Measurements from ENCODE around the gene TLR8.

Gene TLR8

DNA sequence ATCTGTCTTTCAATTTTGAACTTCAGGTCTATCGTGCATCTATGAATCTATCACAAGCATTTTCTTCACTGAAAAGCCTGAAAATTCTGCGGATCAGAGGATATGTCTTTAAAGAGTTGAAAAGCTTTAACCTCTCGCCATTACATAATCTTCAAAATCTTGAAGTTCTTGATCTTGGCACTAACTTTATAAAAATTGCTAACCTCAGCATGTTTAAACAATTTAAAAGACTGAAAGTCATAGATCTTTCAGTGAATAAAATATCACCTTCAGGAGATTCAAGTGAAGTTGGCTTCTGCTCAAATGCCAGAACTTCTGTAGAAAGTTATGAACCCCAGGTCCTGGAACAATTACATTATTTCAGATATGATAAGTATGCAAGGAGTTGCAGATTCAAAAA is 19.9 kb upstream of the TLR8 start:
- H3K79me1 ChIP-seq (ENCODE audit: low read length): no peaks in the 10 kb centered on the region
- no peaks in the 10 kb centered on the region for H3K9me3 ChIP-seq (ENCODE audit: insufficient read depth, low read depth, low read length)
- WGBS (ENCODE audit: extremely low coverage, insufficient coverage, insufficient read length): no CpG with 5 or more reads among the region's 3 CpGs
- H3K18ac ChIP-seq (ENCODE audit: low read length): no peak overlapping the region
- DNase-seq: no peak
- H2BK120ac ChIP-seq (ENCODE audit: insufficient read depth, low read length, poor library complexity): no peak overlapping the region
- no peaks in the 10 kb centered on the region for H3K79me2 ChIP-seq (ENCODE audit: control insufficient read depth, insufficient read depth, low read length, poor library complexity)
- no peak overlapping the region for H4K91ac ChIP-seq (ENCODE audit: low read depth, low read length)
- no peak overlapping the region for H2BK12ac ChIP-seq (ENCODE audit: low read length)
- no peak overlapping the region for H3K4ac ChIP-seq (ENCODE audit: low read depth, low read length)
- H3K4me1 ChIP-seq (ENCODE audit: control insufficient read depth in 1 of 2, insufficient read depth in 2 of 2, low read length in 2 of 2): no peaks in the 10 kb centered on the region
- H3K9ac ChIP-seq (ENCODE audit: low read length): no peak overlapping the region
- no peaks in the 10 kb centered on the region for H3K27me3 ChIP-seq (ENCODE audit: insufficient read depth, low read length)
- H4K8ac ChIP-seq (ENCODE audit: low read depth, low read length): no peak overlapping the region
- H3K27ac ChIP-seq (ENCODE audit: low read depth, low read length): no peak overlapping the region
- H3K4me3 ChIP-seq (ENCODE audit: low read depth, low read length): no peak overlapping the region
- no peaks in the 10 kb centered on the region for H3K36me3 ChIP-seq (ENCODE audit: control insufficient read depth in 1 of 2, insufficient read depth in 2 of 2, low read length in 2 of 2)
- H4K12ac ChIP-seq (ENCODE audit: low read depth, low read length): no peak overlapping the region
- no peak overlapping the region for H3K4me2 ChIP-seq (ENCODE audit: low read length)
- no peak overlapping the region for H3K14ac ChIP-seq (ENCODE audit: low read length)
- H3K23ac ChIP-seq (ENCODE audit: low read length): no peak overlapping the region
- no peak overlapping the region for H2BK5ac ChIP-seq (ENCODE audit: low read depth, low read length, poor library complexity)
- no peak overlapping the region for H2AFZ ChIP-seq (ENCODE audit: insufficient read depth, low read length, poor library complexity)
- no peak overlapping the region for H2AK5ac ChIP-seq (ENCODE audit: low read length)

DNA sequence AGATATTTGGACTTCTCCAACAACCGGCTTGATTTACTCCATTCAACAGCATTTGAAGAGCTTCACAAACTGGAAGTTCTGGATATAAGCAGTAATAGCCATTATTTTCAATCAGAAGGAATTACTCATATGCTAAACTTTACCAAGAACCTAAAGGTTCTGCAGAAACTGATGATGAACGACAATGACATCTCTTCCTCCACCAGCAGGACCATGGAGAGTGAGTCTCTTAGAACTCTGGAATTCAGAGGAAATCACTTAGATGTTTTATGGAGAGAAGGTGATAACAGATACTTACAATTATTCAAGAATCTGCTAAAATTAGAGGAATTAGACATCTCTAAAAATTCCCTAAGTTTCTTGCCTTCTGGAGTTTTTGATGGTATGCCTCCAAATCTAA is 19.3 kb upstream of the TLR8 start:
- Histone ChIP-seq H2BK120ac (ENCODE audit: insufficient read depth, low read length, poor library complexity) (no peak overlapping the region), H2BK12ac (ENCODE audit: low read length) (no peak overlapping the region), H3K36me3 (ENCODE audit: control insufficient read depth in 1 of 2, insufficient read depth in 2 of 2, low read length in 2 of 2) (no peaks in the 10 kb centered on the region), H2AFZ (ENCODE audit: insufficient read depth, low read length, poor library complexity) (no peak overlapping the region), H3K79me1 (ENCODE audit: low read length) (no peaks in the 10 kb centered on the region), H3K14ac (ENCODE audit: low read length) (no peak overlapping the region), H3K4me2 (ENCODE audit: low read length) (no peak overlapping the region), H3K27me3 (ENCODE audit: insufficient read depth, low read length) (no peaks in the 10 kb centered on the region), H3K23ac (ENCODE audit: low read length) (no peak overlapping the region), H3K4me1 (ENCODE audit: control insufficient read depth in 1 of 2, insufficient read depth in 2 of 2, low read length in 2 of 2) (no peaks in the 10 kb centered on the region), H4K91ac (ENCODE audit: low read depth, low read length) (no peak overlapping the region), H3K4ac (ENCODE audit: low read depth, low read length) (no peak overlapping the region), H3K27ac (ENCODE audit: low read depth, low read length) (no peak overlapping the region), H3K9ac (ENCODE audit: low read length) (no peak overlapping the region), H4K12ac (ENCODE audit: low read depth, low read length) (no peak overlapping the region), H4K8ac (ENCODE audit: low read depth, low read length) (no peak overlapping the region), H3K9me3 (ENCODE audit: insufficient read depth, low read depth, low read length) (no peaks in the 10 kb centered on the region), H3K79me2 (ENCODE audit: control insufficient read depth, insufficient read depth, low read length, poor library complexity) (no peaks in the 10 kb centered on the region), H3K18ac (ENCODE audit: low read length) (no peak overlapping the region), H2AK5ac (ENCODE audit: low read length) (no peak overlapping the region), H3K4me3 (ENCODE audit: low read depth, low read length) (no peak overlapping the region), H2BK5ac (ENCODE audit: low read depth, low read length, poor library complexity) (no peak overlapping the region)
- no peak for DNase-seq
- no CpG with 5 or more reads among the region's 2 CpGs for WGBS (ENCODE audit: extremely low coverage, insufficient coverage, insufficient read length)

DNA sequence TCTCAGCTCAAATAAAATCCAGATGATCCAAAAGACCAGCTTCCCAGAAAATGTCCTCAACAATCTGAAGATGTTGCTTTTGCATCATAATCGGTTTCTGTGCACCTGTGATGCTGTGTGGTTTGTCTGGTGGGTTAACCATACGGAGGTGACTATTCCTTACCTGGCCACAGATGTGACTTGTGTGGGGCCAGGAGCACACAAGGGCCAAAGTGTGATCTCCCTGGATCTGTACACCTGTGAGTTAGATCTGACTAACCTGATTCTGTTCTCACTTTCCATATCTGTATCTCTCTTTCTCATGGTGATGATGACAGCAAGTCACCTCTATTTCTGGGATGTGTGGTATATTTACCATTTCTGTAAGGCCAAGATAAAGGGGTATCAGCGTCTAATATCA is 18.7 kb upstream of the TLR8 start:
- WGBS (ENCODE audit: extremely low coverage, insufficient coverage, insufficient read length): no CpG with 5 or more reads among the region's 3 CpGs
- no peak overlapping the region for H3K23ac ChIP-seq (ENCODE audit: low read length)

DNA sequence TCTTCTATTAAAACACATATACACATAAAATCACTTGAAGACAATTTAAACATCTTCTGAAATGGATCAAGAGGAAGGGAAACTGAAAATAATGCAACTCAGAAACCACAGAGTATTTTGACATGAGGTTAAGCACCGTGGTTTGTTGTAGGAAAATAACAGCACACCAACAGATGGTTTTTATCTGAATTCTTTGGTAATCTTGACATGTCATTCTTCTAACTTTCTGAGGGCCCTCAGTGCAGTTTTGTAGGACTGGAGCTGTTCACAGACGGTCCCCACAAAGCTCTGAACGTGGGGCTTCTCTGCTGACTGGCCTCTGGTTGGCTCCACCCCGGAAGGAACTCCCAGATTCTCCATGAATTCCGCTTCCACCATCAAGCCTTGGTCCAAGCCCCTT is 16.0 kb upstream of the TLR8 start:
- Histone ChIP-seq H3K14ac (ENCODE audit: low read length) (no peak overlapping the region), H3K4me1 (ENCODE audit: control insufficient read depth in 1 of 2, insufficient read depth in 2 of 2, low read length in 2 of 2) (no peaks in the 10 kb centered on the region), H4K12ac (ENCODE audit: low read depth, low read length) (no peak overlapping the region), H3K4ac (ENCODE audit: low read depth, low read length) (no peak overlapping the region), H2BK120ac (ENCODE audit: insufficient read depth, low read length, poor library complexity) (no peak overlapping the region), H3K18ac (ENCODE audit: low read length) (no peak overlapping the region), H3K4me3 (ENCODE audit: low read depth, low read length) (no peak overlapping the region), H3K9me3 (ENCODE audit: insufficient read depth, low read depth, low read length) (no peaks in the 10 kb centered on the region), H4K91ac (ENCODE audit: low read depth, low read length) (no peak overlapping the region), H2BK12ac (ENCODE audit: low read length) (no peak overlapping the region), H3K9ac (ENCODE audit: low read length) (no peak overlapping the region), H3K79me1 (ENCODE audit: low read length) (no peaks in the 10 kb centered on the region), H3K27me3 (ENCODE audit: insufficient read depth, low read length) (no peaks in the 10 kb centered on the region), H3K79me2 (ENCODE audit: control insufficient read depth, insufficient read depth, low read length, poor library complexity) (no peaks in the 10 kb centered on the region), H3K23ac (ENCODE audit: low read length) (no peak overlapping the region), H3K27ac (ENCODE audit: low read depth, low read length) (no peak overlapping the region), H4K8ac (ENCODE audit: low read depth, low read length) (no peak overlapping the region), H3K36me3 (ENCODE audit: control insufficient read depth in 1 of 2, insufficient read depth in 2 of 2, low read length in 2 of 2) (no peaks in the 10 kb centered on the region), H2AK5ac (ENCODE audit: low read length) (no peak overlapping the region), H2AFZ (ENCODE audit: insufficient read depth, low read length, poor library complexity) (no peak overlapping the region), H2BK5ac (ENCODE audit: low read depth, low read length, poor library complexity) (no peak overlapping the region), H3K4me2 (ENCODE audit: low read length) (no peak overlapping the region)
- no CpG with 5 or more reads among the region's 5 CpGs for WGBS (ENCODE audit: extremely low coverage, insufficient coverage, insufficient read length)
- DNase-seq: no peak

More for the DNA sequence above, 18.7 kb upstream of the TLR8 start:
- no peak overlapping the region for H2BK120ac ChIP-seq (ENCODE audit: insufficient read depth, low read length, poor library complexity)
- no peaks in the 10 kb centered on the region for H3K27me3 ChIP-seq (ENCODE audit: insufficient read depth, low read length)
- H3K79me1 ChIP-seq (ENCODE audit: low read length): no peaks in the 10 kb centered on the region
- H3K27ac ChIP-seq (ENCODE audit: low read depth, low read length): no peak overlapping the region
- H3K4me2 ChIP-seq (ENCODE audit: low read length): no peak overlapping the region
- H3K9me3 ChIP-seq (ENCODE audit: insufficient read depth, low read depth, low read length): no peaks in the 10 kb centered on the region
- no peak overlapping the region for H3K4me3 ChIP-seq (ENCODE audit: low read depth, low read length)
- H2BK12ac ChIP-seq (ENCODE audit: low read length): no peak overlapping the region
- no peak for DNase-seq
- no peak overlapping the region for H4K91ac ChIP-seq (ENCODE audit: low read depth, low read length)
- H3K36me3 ChIP-seq (ENCODE audit: control insufficient read depth in 1 of 2, insufficient read depth in 2 of 2, low read length in 2 of 2): no peaks in the 10 kb centered on the region
- H3K14ac ChIP-seq (ENCODE audit: low read length): no peak overlapping the region
- no peak overlapping the region for H2BK5ac ChIP-seq (ENCODE audit: low read depth, low read length, poor library complexity)
- no peaks in the 10 kb centered on the region for H3K79me2 ChIP-seq (ENCODE audit: control insufficient read depth, insufficient read depth, low read length, poor library complexity)
- no peak overlapping the region for H4K8ac ChIP-seq (ENCODE audit: low read depth, low read length)
- H3K4me1 ChIP-seq (ENCODE audit: control insufficient read depth in 1 of 2, insufficient read depth in 2 of 2, low read length in 2 of 2): no peaks in the 10 kb centered on the region
- H3K9ac ChIP-seq (ENCODE audit: low read length): no peak overlapping the region
- H3K4ac ChIP-seq (ENCODE audit: low read depth, low read length): no peak overlapping the region
- H3K18ac ChIP-seq (ENCODE audit: low read length): no peak overlapping the region
- no peak overlapping the region for H2AFZ ChIP-seq (ENCODE audit: insufficient read depth, low read length, poor library complexity)
- no peak overlapping the region for H2AK5ac ChIP-seq (ENCODE audit: low read length)
- H4K12ac ChIP-seq (ENCODE audit: low read depth, low read length): no peak overlapping the region

All from trophoblast cell (in vitro differentiated cells and primary cell).